Left hindlimb (tissue), 1 donor: ENCODE data around the gene LIFR.

Source experiments
- DNase-seq: peaks from one replicate; pipeline ENCODE4 v3.0.0-alpha.2; 2018

LIFR gene

GRCh38 chr5:38506302-38506701 lies 50.1 kb downstream of the LIFR start:
- no peak for DNase-seq

- DNase-seq = no peak
Observed at GRCh38 chr5:38500573-38501260, 55.7 kb downstream of the LIFR start.

- DNase-seq = no peak
Observed at GRCh38 chr5:38497946-38498345, 58.5 kb downstream of the LIFR start.

GRCh38 chr5:38494763-38495162 lies 61.7 kb downstream of the LIFR start:
- DNase-seq = no peak

GRCh38 chr5:38494175-38494574 lies 62.3 kb downstream of the LIFR start:
- no peak for DNase-seq

GRCh38 chr5:38483805-38484398 lies 72.5 kb downstream of the LIFR start:
- DNase-seq = no peak

GRCh38 chr5:38479315-38479904 lies 77.0 kb downstream of the LIFR start:
- DNase-seq = no peak

GRCh38 chr5:38478878-38479277 lies 77.6 kb downstream of the LIFR start:
- no peak for DNase-seq

GRCh38 chr5:38478166-38478565 lies 78.3 kb downstream of the LIFR start:
- no peak for DNase-seq

- no peak for DNase-seq
Observed at GRCh38 chr5:38473008-38473407, 83.4 kb downstream of the LIFR start.

- no peak for DNase-seq
Observed at GRCh38 chr5:38472541-38472940, 83.9 kb downstream of the LIFR start.

- no peak for DNase-seq
Observed at GRCh38 chr5:38471709-38472108, 84.7 kb downstream of the LIFR start.

GRCh38 chr5:38469707-38470267 lies 86.7 kb downstream of the LIFR start:
- no peak for DNase-seq

GRCh38 chr5:38468978-38469706 lies 87.3 kb downstream of the LIFR start:
- peak; percentile 86 for DNase-seq

GRCh38 chr5:38468202-38468673 lies 88.2 kb downstream of the LIFR start:
- DNase-seq = no peak

- peak; percentile 86 for DNase-seq
Observed at GRCh38 chr5:38467353-38468040, 88.9 kb downstream of the LIFR start.

GRCh38 chr5:38466424-38467189 lies 89.8 kb downstream of the LIFR start:
- peak; percentile 54 for DNase-seq

- DNase-seq = no peak
Observed at GRCh38 chr5:38465702-38466423, 90.6 kb downstream of the LIFR start.

- no peak for DNase-seq
Observed at GRCh38 chr5:38465061-38465460, 91.4 kb downstream of the LIFR start.

- peak; percentile 75 for DNase-seq
Observed at GRCh38 chr5:38463634-38464521, 92.6 kb downstream of the LIFR start.
